NCI-H2196 (cell line): ENCODE results near the gene SAMD4B.

Experiments used
- DNase-seq: peaks from one replicate; lab custom pipeline; 2025; ENCODE audit not compliant: unreplicated experiment; lab: John Stamatoyannopoulos, UW

Gene SAMD4B

GRCh38 chr19:39422020-39422419 lies 79.8 kb downstream of the SAMD4B start:
- no peak for DNase-seq

GRCh38 chr19:39423258-39424086 lies 81.3 kb downstream of the SAMD4B start:
- DNase-seq = no peak

GRCh38 chr19:39424934-39425333 lies 82.7 kb downstream of the SAMD4B start:
- no peak for DNase-seq

GRCh38 chr19:39425744-39426143 lies 83.5 kb downstream of the SAMD4B start:
- no peak for DNase-seq

- no peak for DNase-seq
These were observed 83.9 kb downstream of the SAMD4B start for GRCh38 chr19:39426170-39426569.

GRCh38 chr19:39427707-39428106 lies 85.5 kb downstream of the SAMD4B start:
- no peak for DNase-seq

GRCh38 chr19:39428283-39429112 lies 86.3 kb downstream of the SAMD4B start:
- no peak for DNase-seq

- DNase-seq = no peak
These were observed 88.7 kb downstream of the SAMD4B start for GRCh38 chr19:39430675-39431593.

GRCh38 chr19:39432677-39433025 lies 90.4 kb downstream of the SAMD4B start:
- no peak for DNase-seq

- no peak for DNase-seq
These were observed 91.4 kb downstream of the SAMD4B start for GRCh38 chr19:39433480-39434079.

GRCh38 chr19:39434123-39435076 lies 92.2 kb downstream of the SAMD4B start:
- DNase-seq = no peak
